Panc1 (cell line): ENCODE results near the gene SAMD4A. TPM values are rescaled to one million over a fixed set of nuclear protein-coding genes. Genes with fewer than 3 reads are reported as not detected.
"Not testable (repeated sequence)": the region's sequence is repeated elsewhere in the genome, so short reads cannot be mapped to it uniquely, and the experiment has no call there.

ENCODE experiments used
- ATAC-seq: fragments of 200-7000 bp; cut with Tn5 transposase; 2 replicates; pipeline ENCODE4 v1.9.1; 2020; ENCODE audit warnings: mild to moderate bottlenecking, moderate library complexity
- BruUV-seq: library from RNA; stranded (reverse); fragments of 400-500 nt; replicated peaks from 2 replicates; lab custom pipeline; 2021; lab: Mats Ljungman, UMichigan
- CTCF ChIA-PET: fragments of 300-600 bp; sonication (Branson Sonifier 250); formaldehyde crosslinking; loops from one replicate; lab custom pipeline; 2022; ENCODE audit warnings: antibody characterized with exemption; lab: Charles Lee
- POLR2A ChIA-PET: fragments of 300-600 bp; sonication (Branson Sonifier 250); formaldehyde crosslinking; loops from one replicate; lab custom pipeline; 2022; ENCODE audit warnings: antibody characterized with exemption; lab: Charles Lee
- DNase-seq: peaks from one replicate; pipeline ENCODE4 v3.0.0-alpha.2; 2010; ENCODE audit warnings: low read depth, low spot score
- H3K27ac ChIP-seq: 2 replicates; pipeline ENCODE4 v1.5.1; 2011; ENCODE audit warnings: mild to moderate bottlenecking, low read length, inconsistent platforms
- H3K27me3 ChIP-seq: fragments of 200-500 bp; sonication (Bioruptor generic); 2 replicates; pipeline ENCODE4 v1.6.0; 2014; ENCODE audit warnings: low read length, inconsistent platforms; ENCODE audit not compliant: control insufficient read depth, insufficient read depth
- H3K36me3 ChIP-seq: fragments of 200-500 bp; sonication (Bioruptor generic); 2 replicates; pipeline ENCODE4 v1.5.1; 2014; ENCODE audit warnings: inconsistent platforms, mild to moderate bottlenecking, low read length, moderate library complexity; ENCODE audit not compliant: control insufficient read depth, insufficient read depth
- H3K4me1 ChIP-seq: 2 replicates; pipeline ENCODE4 v1.5.1; 2011; ENCODE audit warnings: inconsistent platforms, mild to moderate bottlenecking, low read length, moderate library complexity; ENCODE audit not compliant: control insufficient read depth, insufficient read depth
- H3K4me3 ChIP-seq, 2 experiments: 2 replicates each; pipeline ENCODE4 v1.5.1; 2011 to 2012; ENCODE audit warnings: low read depth in 2 of 2, low read length in 2 of 2, mild to moderate bottlenecking in 2 of 2, inconsistent platforms in 1 of 2, moderate library complexity in 1 of 2
- H3K9me3 ChIP-seq: fragments of 200-500 bp; sonication (Bioruptor generic); 2 replicates; pipeline ENCODE4 v1.5.1; 2014; ENCODE audit warnings: low read depth, mild to moderate bottlenecking, inconsistent platforms, low read length, moderate library complexity; ENCODE audit not compliant: control insufficient read depth, insufficient read depth
- CTCF ChIP-seq: fragments of 450-650 bp; IDR thresholded peaks from 2 replicates; pipeline ENCODE4 v1.5.1; 2017; ENCODE audit warnings: mild to moderate bottlenecking
- POLR2AphosphoS5 ChIP-seq: IDR thresholded peaks from 2 replicates; pipeline ENCODE4 v1.6.1; 2012; ENCODE audit warnings: mild to moderate bottlenecking, low read depth, low read length, moderate library complexity
- REST ChIP-seq, 2 experiments: IDR thresholded peaks; 2 replicates each; pipeline ENCODE4 v1.6.1; 2011 to 2012; ENCODE audit warnings: low read depth in 2 of 2, control low read depth in 1 of 2, low read length in 1 of 2, mild to moderate bottlenecking in 1 of 2, moderate library complexity in 1 of 2; ENCODE audit not compliant: insufficient read depth in 1 of 2
- TCF7L2 ChIP-seq: IDR thresholded peaks from 2 replicates; pipeline ENCODE4 v1.6.1; 2011; ENCODE audit warnings: mild to moderate bottlenecking, low read depth, low read length, inconsistent platforms
- in situ Hi-C: cut with HindIII; loops from 2 replicates; pipeline ENCODE4 v1.10.0; 2016; ENCODE audit warnings: low sequenced_read_pairs, low pct_unique_long_range_greater_than_20kb
- intact Hi-C: fragments of 100-400 bp; cut with micrococcal nuclease; formaldehyde crosslinking; loops from one replicate; pipeline ENCODE4 v1.10.0; 2022; ENCODE audit not compliant: unreplicated experiment
- total RNA-seq: library from RNA; stranded (reverse); gene quantifications from one replicate; pipeline ENCODE4 v1.2.1, GENCODE V29; 2021; ENCODE audit not compliant: unreplicated experiment

SAMD4A gene
- total RNA-seq, 1 experiment from 2014 or later = 15.2 TPM

- BruUV-seq = no TSS peak
- TF ChIP-seq REST (IDR thresholded peaks at IDR 0.05; ENCODE audit: insufficient read depth in 1 of 2, low read depth in 2 of 2, low read length in 1 of 2) = no peak
- Histone ChIP-seq H3K4me1 (no peaks in the 10 kb centered on the region), H3K36me3 (no peaks in the 10 kb centered on the region), H3K4me3 (no peak overlapping the region), H3K27me3 (no peaks in the 10 kb centered on the region), H3K9me3 (no peaks in the 10 kb centered on the region), H3K27ac (no peak overlapping the region)
- ChIA-PET POLR2A (no interaction called here), CTCF (no interaction called here)
- ATAC-seq (no peak), DNase-seq (no peak)
- in situ Hi-C loops = no loop called here
- intact Hi-C loops = no loop called here
These were observed 182.3 kb downstream of the SAMD4A start for GRCh38 chr14:54749180-54749579.

GRCh38 chr14:54749727-54750126 is 182.8 kb downstream of the SAMD4A start:
- DNase-seq (no peak), ATAC-seq (no peak)
- no peak for TF ChIP-seq TCF7L2
- TF ChIP-seq REST (IDR thresholded peaks at IDR 0.05; ENCODE audit: insufficient read depth in 1 of 2, low read depth in 2 of 2, low read length in 1 of 2) = no peak
- no peak for TF ChIP-seq CTCF
- no peak for TF ChIP-seq POLR2AphosphoS5
- no peak overlapping the region for H3K27ac ChIP-seq
- H3K27me3 ChIP-seq = no peaks in the 10 kb centered on the region
- H3K4me1 ChIP-seq = no peaks in the 10 kb centered on the region
- H3K4me3 ChIP-seq = no peak overlapping the region
- ChIA-PET POLR2A (no interaction called here), CTCF (no interaction called here)
- no peaks in the 10 kb centered on the region for H3K9me3 ChIP-seq
- no TSS peak for BruUV-seq
- no peaks in the 10 kb centered on the region for H3K36me3 ChIP-seq
- in situ Hi-C loops = no loop called here
- intact Hi-C loops = no loop called here

GRCh38 chr14:54752611-54753010 is 185.7 kb downstream of the SAMD4A start:
- H3K4me1 ChIP-seq, BruUV-seq, POLR2A ChIA-PET, intact Hi-C loops, H3K27me3 ChIP-seq, ATAC-seq, DNase-seq, H3K36me3 ChIP-seq, H3K27ac ChIP-seq, H3K9me3 ChIP-seq, H3K4me3 ChIP-seq, in situ Hi-C loops, CTCF ChIA-PET: not testable (repeated sequence)

- POLR2A ChIA-PET, H3K27me3 ChIP-seq, H3K4me3 ChIP-seq, H3K4me1 ChIP-seq, H3K27ac ChIP-seq, DNase-seq, BruUV-seq, CTCF ChIA-PET, intact Hi-C loops, in situ Hi-C loops, ATAC-seq, H3K36me3 ChIP-seq, H3K9me3 ChIP-seq: not testable (repeated sequence)
These were observed 186.5 kb downstream of the SAMD4A start for GRCh38 chr14:54753396-54753795.
